CD4-positive, alpha-beta T cell (primary cell): ENCODE data around the gene FCHSD1. TPM values are rescaled to one million over a fixed set of nuclear protein-coding genes. Genes with fewer than 3 reads are reported as not detected.

Experiments used
- ATAC-seq: fragments of 200-7000 bp; cut with Tn5 transposase; one replicate; pipeline ENCODE4 v1.10.0; 2022; ENCODE audit warnings: mild to moderate bottlenecking; ENCODE audit not compliant: poor library complexity
- CTCF ChIA-PET: fragments of 350-600 bp; sonication (Branson Sonifier 250); formaldehyde crosslinking; loops from one replicate; lab custom pipeline; 2021; ENCODE audit warnings: antibody characterized with exemption, inconsistent platforms; lab: Charles Lee
- POLR2A ChIA-PET: fragments of 350-600 bp; sonication (Branson Sonifier 250); formaldehyde crosslinking; loops from one replicate; lab custom pipeline; 2021; ENCODE audit warnings: antibody characterized with exemption, inconsistent platforms; lab: Charles Lee
- DNase-seq, 14 experiments: peaks; one replicate each; pipeline ENCODE4 v3.0.0-alpha.2; 2013 to 2020; ENCODE audit warnings: mixed read lengths in 2 of 14
- H3K27ac ChIP-seq, 2 donors: one replicate each; pipeline versions ENCODE4 v1.5.1 to v1.7.0; 2013; ENCODE audit warnings: low read length in 2 of 2, low read depth in 1 of 2, mild to moderate bottlenecking in 1 of 2
- H3K27me3 ChIP-seq, 2 experiments: 1 replicate in 1 of 2; 2 replicates in 1 of 2; pipeline versions ENCODE4 v1.6.1 to v1.7.0; 2013; ENCODE audit warnings: low read length in 2 of 2, control low read depth in 1 of 2, mild to moderate bottlenecking in 1 of 2, moderate library complexity in 1 of 2; ENCODE audit not compliant: insufficient read depth in 2 of 2, control insufficient read depth in 1 of 2
- H3K36me3 ChIP-seq: one replicate; pipeline ENCODE4 v1.6.1; 2013; ENCODE audit warnings: low read length, control low read depth; ENCODE audit not compliant: insufficient read depth
- H3K4me1 ChIP-seq: one replicate; pipeline ENCODE4 v1.6.1; 2013; ENCODE audit warnings: low read length, control low read depth; ENCODE audit not compliant: insufficient read depth
- H3K4me3 ChIP-seq: one replicate; pipeline ENCODE4 v1.5.1; 2013; ENCODE audit warnings: mild to moderate bottlenecking, low read length, moderate library complexity
- H3K9me3 ChIP-seq, 2 experiments: 1 replicate in 1 of 2; 2 replicates in 1 of 2; pipeline versions ENCODE4 v1.6.1 to v1.7.0; 2013; ENCODE audit warnings: low read length in 2 of 2, mild to moderate bottlenecking in 2 of 2, control low read depth in 1 of 2, moderate library complexity in 1 of 2; ENCODE audit not compliant: control insufficient read depth in 1 of 2, insufficient read depth in 1 of 2
- H3K27ac Mint-ChIP-seq: one replicate; pipeline ENCODE4 v1.8.0; 2020; ENCODE audit warnings: mixed read lengths
- H3K27me3 Mint-ChIP-seq: one replicate; pipeline ENCODE4 v1.8.0; 2021; ENCODE audit warnings: mixed read lengths
- H3K36me3 Mint-ChIP-seq: one replicate; pipeline ENCODE4 v1.8.0; 2021; ENCODE audit warnings: low read depth, mixed read lengths
- H3K4me1 Mint-ChIP-seq: one replicate; pipeline ENCODE4 v1.8.0; 2021; ENCODE audit warnings: low read depth, mixed read lengths
- H3K4me3 Mint-ChIP-seq: one replicate; pipeline ENCODE4 v1.8.0; 2020; ENCODE audit warnings: mild to moderate bottlenecking, mixed read lengths
- H3K9me3 Mint-ChIP-seq: one replicate; pipeline ENCODE4 v1.8.0; 2020; ENCODE audit warnings: mixed read lengths
- intact Hi-C, 2 experiments: fragments of 100-400 bp; cut with DNase I in 1 of 2; cut with micrococcal nuclease in 1 of 2; formaldehyde crosslinking; loops; one replicate each; pipeline versions ENCODE4 v1.15.1 to v1.9.0; 2023 to 2025; cut with DNase I, micrococcal nuclease
- total RNA-seq, 174 experiments: library from RNA in 2 of 174; stranded (reverse) in 2 of 174; gene quantifications; one replicate each; pipeline ENCODE4 v1.2.3 and lab custom pipeline; 2021 to 2026
- TF ChIP-seq, protein P1 (sequence below): fragments of 200-600 bp; IDR thresholded peaks from one replicate; pipeline ENCODE4 v1.8.0; 2022; ENCODE audit warnings: antibody characterized with exemption, mild to moderate bottlenecking

The FCHSD1 gene
- total RNA-seq, 2 experiments from 2014 or later: 79.8 to 86.8 TPM

DNA sequence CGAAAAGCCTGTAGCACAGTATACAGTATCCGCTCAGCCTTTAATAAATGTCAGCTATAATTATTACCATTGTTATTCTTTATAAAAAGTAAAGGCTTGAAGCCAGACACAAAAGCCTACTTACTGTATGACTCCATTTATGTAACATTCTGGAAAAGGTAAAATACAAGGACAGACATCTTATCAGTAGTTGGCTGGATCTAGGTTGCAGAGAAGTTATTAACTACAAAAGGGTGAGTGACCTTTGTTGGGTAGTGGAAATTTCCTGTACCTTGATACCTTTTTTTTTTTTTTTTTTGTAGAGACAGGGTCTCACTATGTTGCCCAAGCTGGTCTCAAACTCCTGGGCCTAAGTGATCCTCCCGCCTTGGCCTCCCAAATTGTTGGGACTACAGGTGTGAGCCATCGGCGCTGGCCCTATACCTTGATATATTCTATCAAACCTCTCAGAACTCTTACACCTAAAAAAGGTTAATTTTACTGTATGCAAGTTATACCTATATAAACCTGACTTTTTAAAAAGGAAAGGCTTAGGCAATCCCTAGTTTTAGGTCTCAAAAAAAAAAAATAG lies 20.6 kb downstream of the FCHSD1 start:
- no peaks in the 10 kb centered on the region for H3K27me3 ChIP-seq
- no peak for DNase-seq
- H3K4me3 Mint-ChIP-seq: no peak overlapping the region
- intact Hi-C loops: no loop called here
- no peaks in the 10 kb centered on the region for H3K27me3 Mint-ChIP-seq
- CTCF ChIA-PET: interaction anchor here (1.3 to 6.3 kb wide), 3 partner anchors 10 to 38 kb away, joined by 3 to 43 read pairs (median 18); partner anchors contain the start of gene DIAPH1
- H3K4me1 Mint-ChIP-seq: peaks cover 43% of the 10 kb centered on the region
- H3K27ac Mint-ChIP-seq: no peak overlapping the region
- peaks cover 63% of the 10 kb centered on the region for H3K36me3 ChIP-seq
- H3K4me1 ChIP-seq: peaks cover 15% of the 10 kb centered on the region
- POLR2A ChIA-PET: interaction anchor here (1.0 to 8.8 kb wide), 3 partner anchors 12 to 33 kb away, joined by 4 to 100 read pairs (median 5); partner anchors contain the start of gene DIAPH1
- peaks cover 87% of the 10 kb centered on the region for H3K36me3 Mint-ChIP-seq
- H3K9me3 Mint-ChIP-seq: no peaks in the 10 kb centered on the region
- no peak overlapping the region for H3K4me3 ChIP-seq
- ATAC-seq: no peak
- no peak overlapping the region for H3K27ac ChIP-seq
- no peaks in the 10 kb centered on the region for H3K9me3 ChIP-seq
- TF ChIP-seq, protein P1, sequence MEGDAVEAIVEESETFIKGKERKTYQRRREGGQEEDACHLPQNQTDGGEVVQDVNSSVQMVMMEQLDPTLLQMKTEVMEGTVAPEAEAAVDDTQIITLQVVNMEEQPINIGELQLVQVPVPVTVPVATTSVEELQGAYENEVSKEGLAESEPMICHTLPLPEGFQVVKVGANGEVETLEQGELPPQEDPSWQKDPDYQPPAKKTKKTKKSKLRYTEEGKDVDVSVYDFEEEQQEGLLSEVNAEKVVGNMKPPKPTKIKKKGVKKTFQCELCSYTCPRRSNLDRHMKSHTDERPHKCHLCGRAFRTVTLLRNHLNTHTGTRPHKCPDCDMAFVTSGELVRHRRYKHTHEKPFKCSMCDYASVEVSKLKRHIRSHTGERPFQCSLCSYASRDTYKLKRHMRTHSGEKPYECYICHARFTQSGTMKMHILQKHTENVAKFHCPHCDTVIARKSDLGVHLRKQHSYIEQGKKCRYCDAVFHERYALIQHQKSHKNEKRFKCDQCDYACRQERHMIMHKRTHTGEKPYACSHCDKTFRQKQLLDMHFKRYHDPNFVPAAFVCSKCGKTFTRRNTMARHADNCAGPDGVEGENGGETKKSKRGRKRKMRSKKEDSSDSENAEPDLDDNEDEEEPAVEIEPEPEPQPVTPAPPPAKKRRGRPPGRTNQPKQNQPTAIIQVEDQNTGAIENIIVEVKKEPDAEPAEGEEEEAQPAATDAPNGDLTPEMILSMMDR: no peak

GRCh38 chr5:141628175-141628788 lies 22.9 kb downstream of the FCHSD1 start:
- Mint-ChIP-seq H3K4me3 (no peak overlapping the region), H3K36me3 (peaks cover 95% of the 10 kb centered on the region), H3K4me1 (peaks cover 32% of the 10 kb centered on the region), H3K27ac (no peak overlapping the region), H3K9me3 (no peaks in the 10 kb centered on the region), H3K27me3 (no peaks in the 10 kb centered on the region)
- no peak overlapping the region for H3K27ac ChIP-seq
- intact Hi-C loops: no loop called here
- no peak overlapping the region for H3K4me3 ChIP-seq
- H3K9me3 ChIP-seq: no peaks in the 10 kb centered on the region
- ChIA-PET CTCF (interaction anchor here (1.2 to 1.4 kb wide), 2 partner anchors 9 to 36 kb away, joined by 4 to 5 read pairs; partner anchors contain the start of gene DIAPH1), POLR2A (interaction anchor here (2.2 kb wide), 1 partner anchor 9 kb away, joined by 5 read pairs; the partner anchor contains the start of gene RELL2)
- no peak for DNase-seq
- TF ChIP-seq, protein P1: no peak
- H3K27me3 ChIP-seq: no peaks in the 10 kb centered on the region
- ATAC-seq: no peak
- peaks cover 3% of the 10 kb centered on the region for H3K4me1 ChIP-seq
- H3K36me3 ChIP-seq: peaks cover 79% of the 10 kb centered on the region

DNA sequence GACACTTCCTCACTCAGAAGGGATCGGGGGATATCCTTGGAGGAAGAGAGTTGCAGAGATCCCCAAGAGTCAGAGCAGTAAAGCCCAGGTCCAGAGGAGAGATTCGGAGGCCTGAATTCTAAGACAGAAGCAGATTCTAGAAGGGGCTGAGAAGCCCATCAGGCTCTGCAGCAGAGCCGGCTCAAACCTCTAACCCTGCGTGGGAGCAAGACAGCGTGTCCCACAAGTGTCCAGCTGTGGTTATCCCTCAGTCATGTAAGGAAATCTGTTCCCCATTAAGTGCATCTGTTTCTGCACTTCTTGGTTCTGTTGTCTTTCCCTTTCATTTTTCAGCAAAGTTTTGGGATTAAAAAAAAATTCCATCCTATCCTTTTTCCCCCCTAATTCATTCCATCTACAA lies 27.6 kb downstream of the FCHSD1 start:
- ChIA-PET CTCF (interaction anchor here (1.2 to 3.0 kb wide), 3 partner anchors 10 to 32 kb away, joined by 3 to 16 read pairs (median 13); no protein-coding TSS in a partner anchor), POLR2A (interaction anchor here (0.8 to 2.2 kb wide), 4 partner anchors 10 to 31 kb away, joined by 4 to 8 read pairs (median 6); partner anchors contain the start of genes HDAC3 and RELL2)
- peaks cover 85% of the 10 kb centered on the region for H3K36me3 Mint-ChIP-seq
- Histone ChIP-seq H3K9me3 (no peaks in the 10 kb centered on the region), H3K27me3 (no peaks in the 10 kb centered on the region), H3K36me3 (peaks cover 77% of the 10 kb centered on the region), H3K27ac (no peak overlapping the region), H3K4me3 (no peak overlapping the region), H3K4me1 (peaks cover 16% of the 10 kb centered on the region)
- no peak for DNase-seq
- ATAC-seq: no peak
- peaks cover 27% of the 10 kb centered on the region for H3K4me1 Mint-ChIP-seq
- no peak overlapping the region for H3K4me3 Mint-ChIP-seq
- TF ChIP-seq, protein P1: no peak
- peak overlapping the region; percentile 52 for H3K27ac Mint-ChIP-seq
- intact Hi-C loops: no loop called here
- no peaks in the 10 kb centered on the region for H3K27me3 Mint-ChIP-seq
- H3K9me3 Mint-ChIP-seq: no peaks in the 10 kb centered on the region
